ENCODE measurements around the gene CBX3. TPM values are rescaled to one million over a fixed set of nuclear protein-coding genes. Genes with fewer than 3 reads are reported as not detected.

Gene CBX3
- total and polyA plus RNA-seq, 4 donors: 26.9 to 53.3 (median 33.0) TPM

DNA sequence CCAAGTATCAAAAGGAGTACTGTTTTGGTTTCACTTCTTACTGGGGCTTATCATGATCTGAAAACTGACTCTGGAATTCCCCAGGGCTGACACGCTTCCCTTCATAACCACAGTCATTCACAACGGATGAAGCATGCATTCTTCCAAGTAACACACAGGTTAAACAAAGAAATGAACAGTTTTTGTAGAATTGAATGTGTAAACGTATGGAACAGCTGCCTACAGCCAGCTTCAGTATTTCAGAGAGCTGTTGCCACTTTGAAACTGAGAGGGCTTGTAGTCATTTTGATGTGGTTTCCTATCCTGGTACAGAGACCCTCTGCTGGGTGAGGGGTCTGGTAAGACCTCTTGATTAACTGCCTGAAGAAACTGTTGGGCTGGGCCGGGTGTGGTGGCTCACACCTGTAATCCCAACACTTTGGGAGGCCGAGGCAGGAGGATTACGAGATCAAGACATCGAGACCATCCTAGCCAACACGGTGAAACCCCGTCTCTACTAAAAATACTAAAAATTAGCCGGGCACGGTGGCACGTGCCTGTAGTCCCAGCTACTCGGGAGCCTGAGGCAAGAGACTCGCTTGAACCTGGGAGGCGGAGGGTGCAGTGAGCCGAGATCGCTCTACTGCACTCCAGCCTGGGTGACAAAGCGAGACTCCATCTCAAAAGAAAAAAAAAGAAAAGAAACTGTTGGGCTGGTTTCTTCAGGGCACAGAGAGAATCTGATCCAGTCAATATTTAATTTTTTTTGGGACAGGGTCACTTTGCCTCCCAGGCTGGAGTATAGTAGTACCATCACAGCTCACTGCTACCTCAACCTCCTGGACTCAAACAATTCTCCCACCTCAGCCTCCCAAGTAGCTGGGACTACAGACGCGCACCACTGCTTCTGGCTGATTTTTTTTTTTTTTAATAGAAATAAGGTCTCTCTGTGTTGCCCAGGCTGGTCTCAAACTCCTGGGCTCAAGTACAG, 44.8 kb upstream of the CBX3 start:
- no peak for DNase-seq (ENCODE audit: low spot score)
- Histone ChIP-seq H3K36me3 (ENCODE audit: control insufficient read depth in 4 of 4, insufficient read depth in 3 of 4, low read depth in 1 of 4, low read length in 3 of 4) (no peaks in the 10 kb centered on the region), H3K9ac (ENCODE audit: low read depth in 1 of 2, low read length in 2 of 2) (peak overlapping the region in 1 of 2 donors; percentile 9), H3K4me1 (ENCODE audit: control insufficient read depth in 4 of 4, insufficient read depth in 4 of 4, low read length in 3 of 4) (peaks cover 0 to 10% (median 9%) of the 10 kb centered on the region in 4 donors), H3K27ac (ENCODE audit: low read depth in 1 of 2, low read length in 2 of 2) (no peak overlapping the region), H3K9me3 (ENCODE audit: control insufficient read depth in 4 of 4, low read length in 3 of 4) (no peaks in the 10 kb centered on the region), H3K27me3 (ENCODE audit: control insufficient read depth in 4 of 4, insufficient read depth in 4 of 4, low read length in 3 of 4) (peaks cover 0 to 3% (median 0%) of the 10 kb centered on the region in 4 donors), H3K4me3 (ENCODE audit: low read depth in 1 of 3, low read length in 3 of 3) (no peak overlapping the region)
- 77% methylated on average over 20 of the region's 20 CpGs for WGBS
- TF ChIP-seq TAF1 (conservative IDR thresholded peaks at IDR 0.05) (no peak), FOXA1 (IDR thresholded peaks at IDR 0.05) (no peak), YY1 (IDR thresholded peaks at IDR 0.05) (no peak), HNF4A (conservative IDR thresholded peaks at IDR 0.05) (no peak), ZBTB33 (IDR thresholded peaks at IDR 0.05) (no peak)

- Histone ChIP-seq H3K27me3 (ENCODE audit: control insufficient read depth in 4 of 4, insufficient read depth in 4 of 4, low read length in 3 of 4) (peaks cover 0 to 3% (median 0%) of the 10 kb centered on the region in 4 donors), H3K4me1 (ENCODE audit: control insufficient read depth in 4 of 4, insufficient read depth in 4 of 4, low read length in 3 of 4) (peaks cover 0 to 7% (median 3%) of the 10 kb centered on the region in 4 donors), H3K4me3 (ENCODE audit: low read depth in 1 of 3, low read length in 3 of 3) (no peak overlapping the region), H3K9me3 (ENCODE audit: control insufficient read depth in 4 of 4, low read length in 3 of 4) (no peaks in the 10 kb centered on the region), H3K36me3 (ENCODE audit: control insufficient read depth in 4 of 4, insufficient read depth in 3 of 4, low read depth in 1 of 4, low read length in 3 of 4) (no peaks in the 10 kb centered on the region), H3K9ac (ENCODE audit: low read depth in 1 of 2, low read length in 2 of 2) (no peak overlapping the region), H3K27ac (ENCODE audit: low read depth in 1 of 2, low read length in 2 of 2) (no peak overlapping the region)
- TF ChIP-seq HNF4G (IDR thresholded peaks at IDR 0.05): no peak
- TF ChIP-seq RAD21 (IDR thresholded peaks at IDR 0.05): no peak
- TF ChIP-seq, protein P1, sequence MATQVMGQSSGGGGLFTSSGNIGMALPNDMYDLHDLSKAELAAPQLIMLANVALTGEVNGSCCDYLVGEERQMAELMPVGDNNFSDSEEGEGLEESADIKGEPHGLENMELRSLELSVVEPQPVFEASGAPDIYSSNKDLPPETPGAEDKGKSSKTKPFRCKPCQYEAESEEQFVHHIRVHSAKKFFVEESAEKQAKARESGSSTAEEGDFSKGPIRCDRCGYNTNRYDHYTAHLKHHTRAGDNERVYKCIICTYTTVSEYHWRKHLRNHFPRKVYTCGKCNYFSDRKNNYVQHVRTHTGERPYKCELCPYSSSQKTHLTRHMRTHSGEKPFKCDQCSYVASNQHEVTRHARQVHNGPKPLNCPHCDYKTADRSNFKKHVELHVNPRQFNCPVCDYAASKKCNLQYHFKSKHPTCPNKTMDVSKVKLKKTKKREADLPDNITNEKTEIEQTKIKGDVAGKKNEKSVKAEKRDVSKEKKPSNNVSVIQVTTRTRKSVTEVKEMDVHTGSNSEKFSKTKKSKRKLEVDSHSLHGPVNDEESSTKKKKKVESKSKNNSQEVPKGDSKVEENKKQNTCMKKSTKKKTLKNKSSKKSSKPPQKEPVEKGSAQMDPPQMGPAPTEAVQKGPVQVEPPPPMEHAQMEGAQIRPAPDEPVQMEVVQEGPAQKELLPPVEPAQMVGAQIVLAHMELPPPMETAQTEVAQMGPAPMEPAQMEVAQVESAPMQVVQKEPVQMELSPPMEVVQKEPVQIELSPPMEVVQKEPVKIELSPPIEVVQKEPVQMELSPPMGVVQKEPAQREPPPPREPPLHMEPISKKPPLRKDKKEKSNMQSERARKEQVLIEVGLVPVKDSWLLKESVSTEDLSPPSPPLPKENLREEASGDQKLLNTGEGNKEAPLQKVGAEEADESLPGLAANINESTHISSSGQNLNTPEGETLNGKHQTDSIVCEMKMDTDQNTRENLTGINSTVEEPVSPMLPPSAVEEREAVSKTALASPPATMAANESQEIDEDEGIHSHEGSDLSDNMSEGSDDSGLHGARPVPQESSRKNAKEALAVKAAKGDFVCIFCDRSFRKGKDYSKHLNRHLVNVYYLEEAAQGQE (IDR thresholded peaks at IDR 0.05): no peak
- no peak for TF ChIP-seq HNF4A (conservative IDR thresholded peaks at IDR 0.05)
- TF ChIP-seq YY1 (IDR thresholded peaks at IDR 0.05): no peak
- TF ChIP-seq ATF3 (IDR thresholded peaks at IDR 0.05): no peak
- TF ChIP-seq FOXA2 (IDR thresholded peaks at IDR 0.05): no peak
- TF ChIP-seq SP1 (IDR thresholded peaks at IDR 0.05): no peak
- TF ChIP-seq, protein P2, sequence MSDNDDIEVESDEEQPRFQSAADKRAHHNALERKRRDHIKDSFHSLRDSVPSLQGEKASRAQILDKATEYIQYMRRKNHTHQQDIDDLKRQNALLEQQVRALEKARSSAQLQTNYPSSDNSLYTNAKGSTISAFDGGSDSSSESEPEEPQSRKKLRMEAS (IDR thresholded peaks at IDR 0.05): no peak
- no peak for DNase-seq (ENCODE audit: low spot score)
- WGBS: 81% methylated on average over 4 of the region's 4 CpGs
Measured at GRCh38 chr7:26157520-26158105, 43.9 kb upstream of the CBX3 start.
